NOMO-1 treated with DMSO at 0.1 percent for 48 hours (cell line): Measurements from ENCODE around the gene OR10H5.
"Not testable (repeated sequence)": the region's sequence is repeated elsewhere in the genome, so short reads cannot be mapped to it uniquely, and the experiment has no call there.

ENCODE experiments used
- DNase-seq: peaks from one replicate; lab custom pipeline; 2025; ENCODE audit not compliant: unreplicated experiment; lab: John Stamatoyannopoulos, UW

OR10H5 gene

GRCh38 chr19:15843203-15843893 is 55.9 kb downstream of the OR10H5 start:
- DNase-seq = no peak

- DNase-seq = not testable (repeated sequence)
Measured at GRCh38 chr19:15843894-15844222, 56.4 kb downstream of the OR10H5 start.

- no peak for DNase-seq
Measured at GRCh38 chr19:15846923-15847322, 59.5 kb downstream of the OR10H5 start.

GRCh38 chr19:15850385-15850784 is 62.9 kb downstream of the OR10H5 start:
- no peak for DNase-seq
